Effector memory CD8-positive, alpha-beta T cell (primary cell): ENCODE measurements around the gene MKNK2.
"Not testable (repeated sequence)": the region's sequence is repeated elsewhere in the genome, so short reads cannot be mapped to it uniquely, and the experiment has no call there.

ENCODE experiments used
- ATAC-seq: fragments of 150-1000 bp; cut with Tn5 transposase; replicated peaks from 2 replicates; pipeline ENCODE4 v1.10.0; 2021; ENCODE audit warnings: mild to moderate bottlenecking, moderate library complexity
- DNase-seq, 3 experiments: peaks; one replicate each; pipeline ENCODE4 v3.0.0; 2021
- H3K27ac Mint-ChIP-seq, 2 donors: one replicate each; pipeline ENCODE4 v1.8.0; 2022; ENCODE audit warnings: mild to moderate bottlenecking in 2 of 2, mixed read lengths in 2 of 2, moderate library complexity in 2 of 2
- H3K27me3 Mint-ChIP-seq, 2 donors: one replicate each; pipeline ENCODE4 v1.8.0; 2022; ENCODE audit warnings: mixed read lengths in 2 of 2
- H3K36me3 Mint-ChIP-seq: one replicate; pipeline ENCODE4 v1.8.0; 2022; ENCODE audit warnings: mild to moderate bottlenecking, moderate library complexity, mixed read lengths; ENCODE audit not compliant: insufficient read depth
- H3K4me1 Mint-ChIP-seq, 2 donors: one replicate each; pipeline ENCODE4 v1.8.0; 2022; ENCODE audit warnings: low read depth in 2 of 2, mixed read lengths in 2 of 2
- H3K4me3 Mint-ChIP-seq, 2 donors: one replicate each; pipeline ENCODE4 v1.8.0; 2022; ENCODE audit warnings: mild to moderate bottlenecking in 2 of 2, mixed read lengths in 2 of 2, moderate library complexity in 2 of 2
- H3K9me3 Mint-ChIP-seq, 2 donors: one replicate each; pipeline ENCODE4 v1.8.0; 2022; ENCODE audit warnings: mixed read lengths in 2 of 2

Gene MKNK2

DNA sequence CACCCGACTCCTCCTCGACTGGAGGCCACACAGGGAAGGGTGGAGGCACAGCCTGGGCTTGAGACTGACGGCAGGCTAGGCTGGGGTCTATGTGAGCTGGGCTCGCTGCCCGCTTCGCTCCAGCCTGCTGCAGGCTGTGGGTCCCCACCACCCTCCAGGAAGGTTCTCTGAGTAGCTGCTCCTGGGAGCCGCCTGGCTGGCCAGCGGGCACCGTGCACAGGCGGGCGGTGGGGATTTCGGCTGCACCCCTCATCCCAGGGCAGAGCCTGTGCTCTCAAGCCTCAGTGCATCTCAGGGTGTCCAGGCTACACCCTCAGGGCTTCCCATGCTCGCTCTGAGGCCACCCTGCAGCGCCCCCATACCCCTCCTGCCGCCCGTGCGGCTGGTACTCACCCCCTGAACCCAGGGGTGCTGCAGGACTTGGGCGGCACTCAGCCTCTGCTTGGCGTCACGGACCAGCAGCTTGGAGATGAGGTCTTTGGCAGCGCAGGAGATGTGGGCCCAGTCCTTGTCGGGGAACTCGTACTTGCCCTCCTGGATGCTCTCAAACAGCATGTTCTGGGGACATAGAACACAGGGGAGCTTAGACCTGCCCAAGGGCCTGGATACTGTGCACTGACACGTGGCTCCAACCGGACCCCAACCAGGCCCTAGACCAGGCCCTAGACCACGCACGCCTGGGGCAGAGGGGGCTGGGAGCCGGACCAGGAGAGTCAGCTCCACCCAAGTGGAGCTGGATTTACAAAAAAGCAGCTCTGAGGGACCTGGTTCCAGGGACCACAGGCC lies 10.2 kb downstream of the MKNK2 start:
- H3K36me3 Mint-ChIP-seq = peaks cover 82% of the 10 kb centered on the region
- DNase-seq (no peak), ATAC-seq (no peak)
- no peaks in the 10 kb centered on the region for H3K27me3 Mint-ChIP-seq
- no peaks in the 10 kb centered on the region for H3K9me3 Mint-ChIP-seq
- peak overlapping the region; percentile 73 to 74 for H3K4me3 Mint-ChIP-seq
- peaks cover 12 to 27% of the 10 kb centered on the region in 2 donors for H3K4me1 Mint-ChIP-seq
- peak overlapping the region; percentile 96 for H3K27ac Mint-ChIP-seq

GRCh38 chr19:2039959-2040646 lies 10.9 kb downstream of the MKNK2 start:
- Mint-ChIP-seq H3K36me3 (peaks cover 76% of the 10 kb centered on the region), H3K4me3 (peak overlapping the region in 1 of 2 donors; percentile 74), H3K27me3 (no peaks in the 10 kb centered on the region), H3K27ac (peak overlapping the region; percentile 79 to 96), H3K4me1 (peaks cover 16 to 31% of the 10 kb centered on the region in 2 donors), H3K9me3 (no peaks in the 10 kb centered on the region)
- ATAC-seq (no peak), DNase-seq (no peak)

- peaks cover 21 to 30% of the 10 kb centered on the region in 2 donors for H3K4me1 Mint-ChIP-seq
- no peaks in the 10 kb centered on the region for H3K27me3 Mint-ChIP-seq
- peaks cover 68% of the 10 kb centered on the region for H3K36me3 Mint-ChIP-seq
- ATAC-seq = no peak
- H3K4me3 Mint-ChIP-seq = peak overlapping the region in 1 of 2 donors; percentile 48
- no peaks in the 10 kb centered on the region for H3K9me3 Mint-ChIP-seq
- no peak for DNase-seq
- H3K27ac Mint-ChIP-seq = peak overlapping the region; percentile 79 to 90
Measured at GRCh38 chr19:2039089-2039958, 11.7 kb downstream of the MKNK2 start.

- no peaks in the 10 kb centered on the region for H3K27me3 Mint-ChIP-seq
- H3K4me3 Mint-ChIP-seq = peak overlapping the region in 1 of 2 donors; percentile 48
- ATAC-seq (no peak), DNase-seq (no peak)
- H3K27ac Mint-ChIP-seq = peak overlapping the region; percentile 79 to 90
- H3K4me1 Mint-ChIP-seq = peaks cover 16 to 25% of the 10 kb centered on the region in 2 donors
- H3K36me3 Mint-ChIP-seq = peaks cover 59% of the 10 kb centered on the region
- H3K9me3 Mint-ChIP-seq = no peaks in the 10 kb centered on the region
Measured at GRCh38 chr19:2038284-2039088, 12.6 kb downstream of the MKNK2 start.

DNA sequence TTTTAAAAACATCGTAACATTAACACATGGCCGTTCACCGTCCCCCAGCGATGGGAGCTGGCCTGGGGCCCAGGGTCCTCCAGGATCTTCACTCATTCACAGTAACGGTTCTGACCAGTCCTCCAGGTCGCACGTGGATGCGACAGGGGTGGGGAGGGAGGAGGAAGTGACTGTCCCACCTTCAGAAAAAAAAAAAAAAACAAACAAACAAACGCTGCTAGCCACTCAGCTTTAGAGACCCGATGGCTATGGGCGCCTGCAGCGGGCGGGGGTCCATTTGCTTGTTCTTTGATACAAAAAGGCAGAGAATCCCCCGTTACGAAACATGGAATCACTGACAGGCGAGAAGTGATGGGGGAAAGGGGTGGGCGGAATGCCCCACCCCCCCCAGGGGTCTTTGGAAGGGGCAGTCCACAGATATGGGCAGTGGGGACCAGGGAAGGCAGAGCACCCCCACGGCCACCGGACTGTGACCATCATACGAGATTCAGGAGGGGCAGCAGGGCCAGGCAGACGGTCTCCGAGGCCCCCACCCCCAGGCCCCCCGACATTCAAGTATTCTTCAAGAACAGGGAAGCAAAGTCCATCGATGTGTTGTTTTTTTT lies 13.3 kb downstream of the MKNK2 start:
- H3K4me1 Mint-ChIP-seq = peaks cover 15 to 25% of the 10 kb centered on the region in 2 donors
- H3K27me3 Mint-ChIP-seq = no peaks in the 10 kb centered on the region
- DNase-seq (no peak), ATAC-seq (no peak)
- peak overlapping the region in 1 of 2 donors; percentile 6 for H3K4me3 Mint-ChIP-seq
- no peaks in the 10 kb centered on the region for H3K9me3 Mint-ChIP-seq
- H3K27ac Mint-ChIP-seq = peak overlapping the region in 1 of 2 donors; percentile 84
- H3K36me3 Mint-ChIP-seq = peaks cover 52% of the 10 kb centered on the region

DNA sequence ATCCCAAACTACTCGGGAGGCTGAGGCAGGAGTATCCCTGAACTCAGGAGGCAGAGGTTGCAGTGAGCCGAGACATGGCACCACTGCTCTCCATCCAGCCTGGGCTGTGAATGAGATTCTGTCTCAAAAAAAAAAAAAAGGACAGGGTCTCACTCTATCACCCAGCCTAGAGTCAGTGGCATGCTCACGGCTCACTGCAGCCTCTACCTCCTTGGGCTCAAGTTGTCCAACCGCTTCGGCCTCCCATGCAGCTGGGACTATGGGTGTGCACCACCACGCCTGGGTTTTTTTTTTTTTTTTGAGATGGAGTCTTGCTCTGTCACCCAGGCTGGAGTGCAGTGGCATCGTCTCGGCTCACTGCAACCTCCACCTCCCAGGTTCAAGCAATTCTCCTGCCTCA lies 14.6 kb downstream of the MKNK2 start:
- no peak overlapping the region for H3K27ac Mint-ChIP-seq
- H3K9me3 Mint-ChIP-seq = no peaks in the 10 kb centered on the region
- ATAC-seq (no peak), DNase-seq (no peak)
- H3K4me3 Mint-ChIP-seq = no peak overlapping the region
- peaks cover 39% of the 10 kb centered on the region for H3K36me3 Mint-ChIP-seq
- H3K27me3 Mint-ChIP-seq = no peaks in the 10 kb centered on the region
- peaks cover 18 to 31% of the 10 kb centered on the region in 2 donors for H3K4me1 Mint-ChIP-seq

- no peaks in the 10 kb centered on the region for H3K9me3 Mint-ChIP-seq
- H3K36me3 Mint-ChIP-seq = peaks cover 30% of the 10 kb centered on the region
- H3K27me3 Mint-ChIP-seq = no peaks in the 10 kb centered on the region
- peak overlapping the region in 1 of 2 donors; percentile 68 for H3K27ac Mint-ChIP-seq
- H3K4me3 Mint-ChIP-seq = no peak overlapping the region
- H3K4me1 Mint-ChIP-seq = peaks cover 18 to 25% of the 10 kb centered on the region in 2 donors
- ATAC-seq (no peak), DNase-seq (no peak)
Measured at GRCh38 chr19:2035590-2035991, 15.5 kb downstream of the MKNK2 start.

- Mint-ChIP-seq H3K36me3 (peaks cover 27% of the 10 kb centered on the region), H3K4me3 (peak overlapping the region; percentile 22 to 42), H3K27ac (peak overlapping the region in 1 of 2 donors; percentile 68), H3K27me3 (no peaks in the 10 kb centered on the region), H3K9me3 (no peaks in the 10 kb centered on the region), H3K4me1 (peaks cover 18 to 25% of the 10 kb centered on the region in 2 donors)
- ATAC-seq (peak; percentile 55), DNase-seq (peak; percentile 60 to 67 (median 65))
Measured at GRCh38 chr19:2034729-2035589, 16.1 kb downstream of the MKNK2 start.

DNA sequence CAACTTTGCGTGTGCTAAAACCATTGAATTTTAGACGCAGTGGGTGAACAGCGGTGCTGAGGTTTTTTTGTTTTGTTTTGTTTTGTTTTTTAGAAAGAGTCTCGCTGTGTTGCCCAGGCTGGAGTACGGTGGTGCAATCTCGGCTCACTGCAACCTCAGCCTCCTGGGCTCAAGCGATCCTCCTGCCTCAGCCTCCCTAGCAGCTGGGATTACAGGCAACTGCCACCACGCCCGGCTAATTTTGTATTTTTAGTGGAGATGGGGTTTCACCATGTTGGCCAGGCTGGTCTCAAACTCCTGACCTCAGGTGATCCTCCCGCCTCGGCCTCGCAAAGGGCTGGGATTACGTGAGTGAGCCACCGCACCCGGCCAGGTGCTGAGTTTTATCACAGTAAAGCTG lies 16.8 kb downstream of the MKNK2 start:
- not testable (repeated sequence) for H3K9me3 Mint-ChIP-seq, ATAC-seq, DNase-seq, H3K4me3 Mint-ChIP-seq, H3K27ac Mint-ChIP-seq, H3K27me3 Mint-ChIP-seq
- H3K4me1 Mint-ChIP-seq = peaks cover 18 to 24% of the 10 kb centered on the region in 2 donors
- peaks cover 21% of the 10 kb centered on the region for H3K36me3 Mint-ChIP-seq

DNA sequence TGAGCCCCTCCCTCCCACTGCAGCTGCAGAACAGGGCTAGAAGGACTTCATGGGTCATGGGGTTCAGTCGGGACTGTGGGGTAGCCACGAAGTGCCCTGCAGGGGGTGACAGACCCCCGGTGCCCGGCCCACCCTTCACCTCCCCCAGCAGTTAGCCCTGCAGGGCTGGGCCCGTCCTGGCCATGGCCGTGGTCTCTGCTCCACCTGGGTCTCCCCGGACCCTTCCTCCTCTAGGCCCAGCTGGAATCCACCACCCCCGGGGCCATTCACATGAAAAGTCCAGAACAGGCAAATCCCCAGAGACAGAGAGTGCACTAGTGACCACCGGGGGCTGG lies 17.3 kb downstream of the MKNK2 start:
- Mint-ChIP-seq H3K36me3 (peaks cover 17% of the 10 kb centered on the region), H3K4me3 (no peak overlapping the region), H3K27me3 (no peaks in the 10 kb centered on the region), H3K4me1 (peaks cover 18 to 22% of the 10 kb centered on the region in 2 donors), H3K9me3 (no peaks in the 10 kb centered on the region), H3K27ac (no peak overlapping the region)
- DNase-seq (no peak), ATAC-seq (no peak)

DNA sequence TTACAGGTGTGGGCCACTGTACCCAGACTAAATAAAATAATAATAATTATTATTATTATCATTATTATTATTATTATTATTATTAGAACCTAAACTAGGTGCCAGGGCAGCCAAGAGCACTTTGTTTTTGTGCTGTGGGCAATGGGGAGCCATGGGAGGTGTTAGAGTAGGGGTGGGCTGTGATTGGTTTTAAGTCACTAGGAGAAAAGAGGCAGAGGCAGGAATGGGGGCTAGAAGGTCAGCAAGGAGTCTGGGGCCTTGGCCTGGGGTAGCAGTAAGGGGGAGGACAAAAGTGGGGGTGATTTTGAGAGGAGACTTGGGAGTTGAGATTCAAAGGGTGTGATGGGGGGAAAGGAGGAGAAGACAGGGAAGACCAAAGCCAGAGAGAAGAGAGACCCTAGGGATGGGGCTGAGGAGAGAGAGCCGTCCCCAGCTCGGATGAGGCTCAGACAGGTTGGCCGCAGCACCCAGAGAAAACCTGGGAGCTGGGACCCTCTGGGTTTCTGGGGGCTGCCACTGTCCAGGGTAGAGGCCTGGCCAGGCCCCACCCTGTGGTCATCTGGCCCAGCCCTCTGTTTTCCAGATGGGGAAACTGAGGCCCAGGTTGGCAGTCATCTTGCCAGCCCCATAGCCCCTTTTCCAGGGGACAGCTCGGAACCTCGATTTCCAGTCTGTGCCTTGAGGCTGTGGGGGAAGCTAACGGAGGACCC lies 17.8 kb downstream of the MKNK2 start:
- no peak overlapping the region for H3K4me3 Mint-ChIP-seq
- peaks cover 18 to 22% of the 10 kb centered on the region in 2 donors for H3K4me1 Mint-ChIP-seq
- peak overlapping the region in 1 of 2 donors; percentile 84 for H3K27ac Mint-ChIP-seq
- no peaks in the 10 kb centered on the region for H3K27me3 Mint-ChIP-seq
- DNase-seq (no peak), ATAC-seq (no peak)
- peaks cover 12% of the 10 kb centered on the region for H3K36me3 Mint-ChIP-seq
- H3K9me3 Mint-ChIP-seq = no peaks in the 10 kb centered on the region
